Kidney (tissue), 14 donors: Measurements from ENCODE around the gene MX2. TPM values are rescaled to one million over a fixed set of nuclear protein-coding genes. Genes with fewer than 3 reads are reported as not detected.

ENCODE experiments used
- DNase-seq, 5 donors: peaks; one replicate each; pipeline ENCODE4 v3.0.0-alpha.2; 2013 to 2020
- FAIRE-seq: peaks from 2 replicates; lab custom pipeline; 2012; peaks lifted over from hg19 to GRCh38; lab: Jason Lieb, UNC
- H3K27ac ChIP-seq, 2 donors: one replicate each; pipeline ENCODE4 v1.7.0; 2013; ENCODE audit warnings: low read depth in 2 of 2, low read length in 2 of 2, inconsistent platforms in 1 of 2
- H3K27me3 ChIP-seq: one replicate; pipeline ENCODE4 v1.7.1; 2013; ENCODE audit warnings: low read length, inconsistent platforms; ENCODE audit not compliant: control insufficient read depth, insufficient read depth
- H3K36me3 ChIP-seq, 3 donors: one replicate each; pipeline versions ENCODE4 v1.7.0 to v1.7.1; 2013; ENCODE audit warnings: low read length in 3 of 3, control low read depth in 1 of 3, inconsistent platforms in 1 of 3; ENCODE audit not compliant: insufficient read depth in 3 of 3, control insufficient read depth in 2 of 3
- H3K4me1 ChIP-seq, 3 donors: one replicate each; pipeline versions ENCODE4 v1.7.0 to v1.7.1; 2013; ENCODE audit warnings: low read length in 3 of 3, inconsistent platforms in 1 of 3, low read depth in 1 of 3; ENCODE audit not compliant: control insufficient read depth in 2 of 3, insufficient read depth in 2 of 3
- H3K4me3 ChIP-seq, 3 donors: one replicate each; pipeline versions ENCODE4 v1.7.0 to v1.8.1; 2013; ENCODE audit warnings: low read length in 3 of 3, control low read depth in 1 of 3, inconsistent platforms in 1 of 3
- H3K9ac ChIP-seq, 3 donors: one replicate each; pipeline versions ENCODE4 v1.7.0 to v1.7.1; 2013; ENCODE audit warnings: low read length in 3 of 3, control low read depth in 1 of 3, inconsistent platforms in 1 of 3
- H3K9me3 ChIP-seq, 3 donors: one replicate each; pipeline versions ENCODE4 v1.7.0 to v1.7.1; 2013; ENCODE audit warnings: low read length in 3 of 3, control low read depth in 1 of 3, inconsistent platforms in 1 of 3; ENCODE audit not compliant: control insufficient read depth in 2 of 3, insufficient read depth in 1 of 3
- CTCF ChIP-seq: IDR thresholded peaks from 3 replicates; pipeline ENCODE4 v1.5.1; 2012; ENCODE audit warnings: mild to moderate bottlenecking, moderate library complexity, borderline replicate concordance; ENCODE audit not compliant: insufficient read depth; ENCODE audit errors: extremely low read depth
- intact Hi-C: fragments of 100-400 bp; cut with DNase I; formaldehyde crosslinking; loops from one replicate; pipeline ENCODE4 v1.11.1; 2022
- polyA plus RNA-seq: library from polyadenylated mRNA; stranded (reverse); fragments of 350-450 nt; fragmentation: Illumina TruSeq; extraction: RNeasy Lipid Tissue Mini Kit (QIAGEN cat#74804); gene quantifications from one replicate; pipeline ENCODE4 v1.2.3, GENCODE V29; 2014; ENCODE audit warnings: low read depth, low replicate concordance; ENCODE audit not compliant: insufficient read depth
- total RNA-seq: library from RNA; stranded (reverse); fragmentation: NEBNext Ultra II Directional; extraction: Animal tissue kit (Norgen Biotek cat#: 25700); gene quantifications from one replicate; pipeline ENCODE4 v1.2.1, GENCODE V29; 2021
- donor health status: control.
- donor health status: control.
- donor health status: control.
- donor health status: control.
- donor health status: control.
- donor health status: DM: yes; HTN: yes; CAD: no.
- donor health status: Normal renal cell carcinoma (clear cell type).

MX2 gene
- total and polyA plus RNA-seq, 2 donors from 2014 or later, result 4.3 to 11.7 TPM

- DNase-seq (no peak), FAIRE-seq (no peak)
- Histone ChIP-seq H3K9me3 (no peaks in the 10 kb centered on the region), H3K4me3 (no peak overlapping the region), H3K4me1 (no peaks in the 10 kb centered on the region), H3K27ac (no peak overlapping the region), H3K9ac (no peak overlapping the region), H3K36me3 (peaks cover 0 to 25% (median 6%) of the 10 kb centered on the region in 3 donors), H3K27me3 (no peaks in the 10 kb centered on the region)
- intact Hi-C loops, result no loop called here
- no peak for TF ChIP-seq CTCF
These were observed 81.7 kb downstream of the MX2 start for GRCh38 chr21:41443562-41443961.

GRCh38 chr21:41444703-41445464 lies 83.1 kb downstream of the MX2 start:
- no peak overlapping the region for H3K9ac ChIP-seq
- no peak for FAIRE-seq
- intact Hi-C loops, result no loop called here
- H3K4me3 ChIP-seq, result no peak overlapping the region
- H3K27me3 ChIP-seq, result no peaks in the 10 kb centered on the region
- no peaks in the 10 kb centered on the region for H3K4me1 ChIP-seq
- peaks cover 0 to 30% (median 6%) of the 10 kb centered on the region in 3 donors for H3K36me3 ChIP-seq
- no peak overlapping the region for H3K27ac ChIP-seq
- TF ChIP-seq CTCF, result no peak
- peak in 1 of 5 donors; percentile 54 for DNase-seq
- no peaks in the 10 kb centered on the region for H3K9me3 ChIP-seq

- peaks cover 0 to 32% (median 6%) of the 10 kb centered on the region in 3 donors for H3K36me3 ChIP-seq
- no peaks in the 10 kb centered on the region for H3K9me3 ChIP-seq
- DNase-seq, result peak in 2 of 5 donors; percentile 64 to 76
- no peak for TF ChIP-seq CTCF
- FAIRE-seq, result no peak
- no peak overlapping the region for H3K27ac ChIP-seq
- H3K27me3 ChIP-seq, result no peaks in the 10 kb centered on the region
- intact Hi-C loops, result no loop called here
- H3K9ac ChIP-seq, result no peak overlapping the region
- no peak overlapping the region for H3K4me3 ChIP-seq
- no peaks in the 10 kb centered on the region for H3K4me1 ChIP-seq
These were observed 83.6 kb downstream of the MX2 start for GRCh38 chr21:41445465-41445862.
